EL (cell line): Measurements from ENCODE around the gene NKAIN2.
"Not testable (repeated sequence)": the region's sequence is repeated elsewhere in the genome, so short reads cannot be mapped to it uniquely, and the experiment has no call there.

Experiments
- DNase-seq: peaks from one replicate; pipeline ENCODE4 v3.0.0-alpha.2; 2016

Gene NKAIN2

GRCh38 chr6:124123617-124124209, 320.0 kb downstream of the NKAIN2 start:
- no peak for DNase-seq

- DNase-seq: peak; percentile 2
These were observed 327.6 kb downstream of the NKAIN2 start for GRCh38 chr6:124131259-124131658.

- DNase-seq: no peak
These were observed 328.1 kb downstream of the NKAIN2 start for GRCh38 chr6:124131779-124132178.

GRCh38 chr6:124132256-124132655, 328.6 kb downstream of the NKAIN2 start:
- DNase-seq: no peak

GRCh38 chr6:124142852-124143251, 339.2 kb downstream of the NKAIN2 start:
- DNase-seq: no peak

- no peak for DNase-seq
These were observed 339.8 kb downstream of the NKAIN2 start for GRCh38 chr6:124143435-124143834.

GRCh38 chr6:124147621-124148020, 344.0 kb downstream of the NKAIN2 start:
- DNase-seq: no peak

- DNase-seq: no peak
These were observed 344.7 kb downstream of the NKAIN2 start for GRCh38 chr6:124148236-124148957.

- DNase-seq: no peak
These were observed 346.0 kb downstream of the NKAIN2 start for GRCh38 chr6:124149646-124150045.

GRCh38 chr6:124158024-124158423, 354.4 kb downstream of the NKAIN2 start:
- no peak for DNase-seq

GRCh38 chr6:124163676-124164075, 360.0 kb downstream of the NKAIN2 start:
- DNase-seq: no peak

GRCh38 chr6:124164343-124164742, 360.7 kb downstream of the NKAIN2 start:
- no peak for DNase-seq

GRCh38 chr6:124167249-124167648, 363.6 kb downstream of the NKAIN2 start:
- DNase-seq: not testable (repeated sequence)

- no peak for DNase-seq
These were observed 386.6 kb downstream of the NKAIN2 start for GRCh38 chr6:124190256-124190655.

- no peak for DNase-seq
These were observed 389.5 kb downstream of the NKAIN2 start for GRCh38 chr6:124193132-124193531.

GRCh38 chr6:124197148-124197547, 393.5 kb downstream of the NKAIN2 start:
- no peak for DNase-seq

GRCh38 chr6:124199286-124199685, 395.6 kb downstream of the NKAIN2 start:
- DNase-seq: no peak

- no peak for DNase-seq
These were observed 397.0 kb downstream of the NKAIN2 start for GRCh38 chr6:124200661-124201060.

GRCh38 chr6:124203101-124203811, 399.6 kb downstream of the NKAIN2 start:
- no peak for DNase-seq

- no peak for DNase-seq
These were observed 400.1 kb downstream of the NKAIN2 start for GRCh38 chr6:124203812-124204167.

GRCh38 chr6:124205921-124206320, 402.3 kb downstream of the NKAIN2 start:
- DNase-seq: no peak

- DNase-seq: no peak
These were observed 420.1 kb downstream of the NKAIN2 start for GRCh38 chr6:124223611-124224345.

- no peak for DNase-seq
These were observed 422.7 kb downstream of the NKAIN2 start for GRCh38 chr6:124226396-124226795.
